ENCODE data around the gene TM4SF1. TPM values are rescaled to one million over a fixed set of nuclear protein-coding genes. Genes with fewer than 3 reads are reported as not detected.

TM4SF1 gene
- total RNA-seq, 1 donor from 2014 or later = not detected

DNA sequence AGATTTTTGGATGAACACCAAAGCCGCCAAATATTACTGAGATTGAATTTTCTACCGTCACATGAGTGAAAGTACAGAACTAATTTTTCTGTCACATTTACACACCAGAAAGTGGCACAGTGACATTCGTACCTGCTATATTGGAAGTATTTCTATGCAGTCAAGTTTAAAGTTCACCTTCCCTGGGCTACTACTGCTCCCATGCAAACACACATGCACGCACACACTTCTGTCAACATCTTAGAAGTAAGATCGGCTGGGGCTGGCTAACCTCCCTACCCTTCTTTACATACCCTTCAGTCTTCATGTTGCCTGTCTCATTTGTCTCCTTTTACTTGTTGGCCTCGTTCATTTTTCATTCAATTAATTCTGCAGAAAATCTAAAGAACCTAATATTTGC, 19.0 kb upstream of the TM4SF1 start:
- no peak for DNase-seq
- no peaks in the 10 kb centered on the region for H3K9me3 Mint-ChIP-seq (ENCODE audit: unreplicated experiment)
- no peaks in the 10 kb centered on the region for H3K27me3 Mint-ChIP-seq (ENCODE audit: unreplicated experiment)
- H3K4me3 Mint-ChIP-seq (ENCODE audit: unreplicated experiment) = no peak overlapping the region
- TF ChIP-seq CTCF (IDR thresholded peaks at IDR 0.05; ENCODE audit: partially characterized antibody, unreplicated experiment) = no peak
- H3K27ac Mint-ChIP-seq (ENCODE audit: unreplicated experiment) = no peak overlapping the region
- H3K4me1 Mint-ChIP-seq (ENCODE audit: low read depth, unreplicated experiment) = no peaks in the 10 kb centered on the region
- no peaks in the 10 kb centered on the region for H3K36me3 Mint-ChIP-seq (ENCODE audit: unreplicated experiment)

DNA sequence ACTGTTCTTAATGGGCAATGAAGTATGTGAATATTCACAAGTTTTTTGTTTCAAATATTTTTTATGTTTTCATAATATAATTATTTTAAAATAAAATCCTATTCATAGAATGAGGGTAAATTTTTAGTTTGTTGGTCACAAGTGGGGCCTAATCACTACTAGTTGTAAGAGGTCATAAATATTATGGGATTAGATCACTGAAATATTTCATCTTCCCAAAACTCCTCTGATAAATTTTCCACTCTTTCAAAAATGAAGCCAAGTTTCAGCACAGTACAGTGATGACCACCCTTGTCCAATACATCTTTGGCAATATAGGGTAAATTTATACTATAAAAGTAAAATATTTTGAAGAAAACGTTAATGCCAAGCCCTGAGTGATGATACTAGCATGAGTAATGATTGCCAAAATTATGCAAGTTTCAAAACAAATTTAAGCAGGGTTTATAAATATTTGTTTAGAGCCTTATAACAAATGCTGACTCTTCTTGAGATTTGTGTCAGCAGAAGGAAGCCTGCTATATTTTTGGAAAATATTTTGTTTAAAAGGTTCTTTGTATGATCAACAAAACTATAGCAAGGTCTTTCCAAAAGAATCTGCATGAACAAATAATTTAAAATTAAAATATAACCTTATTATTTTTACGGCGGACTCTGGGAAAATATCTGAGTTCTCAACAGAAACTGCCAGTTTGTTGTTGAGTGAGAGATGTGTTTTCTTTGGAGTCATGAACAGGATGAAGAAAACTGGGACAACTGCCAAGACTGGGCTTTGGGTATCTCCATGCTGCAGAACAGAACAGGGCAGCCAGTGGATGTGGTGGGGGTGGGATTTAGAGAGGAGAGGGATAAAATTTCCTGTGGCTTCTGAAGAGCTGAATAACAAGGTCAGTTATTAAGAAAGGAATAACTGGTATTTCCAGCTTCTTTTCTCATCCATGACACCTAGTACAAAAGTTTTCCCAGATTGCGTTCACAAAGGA, 17.9 kb upstream of the TM4SF1 start:
- DNase-seq = no peak
- TF ChIP-seq CTCF (IDR thresholded peaks at IDR 0.05; ENCODE audit: partially characterized antibody, unreplicated experiment) = no peak
- Mint-ChIP-seq H3K27me3 (ENCODE audit: unreplicated experiment) (no peaks in the 10 kb centered on the region), H3K36me3 (ENCODE audit: unreplicated experiment) (no peaks in the 10 kb centered on the region), H3K4me3 (ENCODE audit: unreplicated experiment) (no peak overlapping the region), H3K9me3 (ENCODE audit: unreplicated experiment) (no peaks in the 10 kb centered on the region), H3K27ac (ENCODE audit: unreplicated experiment) (no peak overlapping the region), H3K4me1 (ENCODE audit: low read depth, unreplicated experiment) (no peaks in the 10 kb centered on the region)

GRCh38 chr3:149393345-149394160, 16.1 kb upstream of the TM4SF1 start:
- Mint-ChIP-seq H3K4me3 (ENCODE audit: unreplicated experiment) (no peak overlapping the region), H3K4me1 (ENCODE audit: low read depth, unreplicated experiment) (no peaks in the 10 kb centered on the region), H3K27ac (ENCODE audit: unreplicated experiment) (no peak overlapping the region), H3K9me3 (ENCODE audit: unreplicated experiment) (no peaks in the 10 kb centered on the region), H3K27me3 (ENCODE audit: unreplicated experiment) (no peaks in the 10 kb centered on the region), H3K36me3 (ENCODE audit: unreplicated experiment) (no peaks in the 10 kb centered on the region)
- TF ChIP-seq CTCF (IDR thresholded peaks at IDR 0.05; ENCODE audit: partially characterized antibody, unreplicated experiment) = peak; percentile 71
- DNase-seq = peak; percentile 75

- no peak for TF ChIP-seq CTCF (IDR thresholded peaks at IDR 0.05; ENCODE audit: partially characterized antibody, unreplicated experiment)
- Mint-ChIP-seq H3K36me3 (ENCODE audit: unreplicated experiment) (no peaks in the 10 kb centered on the region), H3K27me3 (ENCODE audit: unreplicated experiment) (no peaks in the 10 kb centered on the region), H3K9me3 (ENCODE audit: unreplicated experiment) (no peaks in the 10 kb centered on the region), H3K4me1 (ENCODE audit: low read depth, unreplicated experiment) (no peaks in the 10 kb centered on the region), H3K27ac (ENCODE audit: unreplicated experiment) (no peak overlapping the region), H3K4me3 (ENCODE audit: unreplicated experiment) (no peak overlapping the region)
- no peak for DNase-seq
Observed at GRCh38 chr3:149391960-149392359, 14.5 kb upstream of the TM4SF1 start.

Data from glutamatergic neuron (in vitro differentiated cells).